ENCODE data around the gene HSH2D.

HSH2D gene

GRCh38 chr19:16200038-16201010 lies 56.8 kb downstream of the HSH2D start:
- DNase-seq (ENCODE audit: low spot score in 2 of 2) = no peak
- peaks cover 38% of the 10 kb centered on the region for H3K4me1 Mint-ChIP-seq
- H3K36me3 Mint-ChIP-seq = peaks cover 17% of the 10 kb centered on the region
- ATAC-seq (ENCODE audit: low read depth) = no peak
- peak overlapping the region; percentile 52 for H3K27ac Mint-ChIP-seq
- no peak overlapping the region for H3K4me3 Mint-ChIP-seq
- H3K27me3 Mint-ChIP-seq = no peaks in the 10 kb centered on the region
- no peaks in the 10 kb centered on the region for H3K9me3 Mint-ChIP-seq

GRCh38 chr19:16201011-16201391 lies 57.5 kb downstream of the HSH2D start:
- peaks cover 17% of the 10 kb centered on the region for H3K36me3 Mint-ChIP-seq
- no peaks in the 10 kb centered on the region for H3K27me3 Mint-ChIP-seq
- peak overlapping the region; percentile 38 for H3K4me3 Mint-ChIP-seq
- H3K27ac Mint-ChIP-seq = peak overlapping the region; percentile 33
- peaks cover 38% of the 10 kb centered on the region for H3K4me1 Mint-ChIP-seq
- no peaks in the 10 kb centered on the region for H3K9me3 Mint-ChIP-seq
- DNase-seq (ENCODE audit: low spot score in 2 of 2) (no peak), ATAC-seq (ENCODE audit: low read depth) (no peak)

GRCh38 chr19:16202320-16203255 lies 59.1 kb downstream of the HSH2D start:
- H3K27ac Mint-ChIP-seq = peak overlapping the region; percentile 43
- no peaks in the 10 kb centered on the region for H3K27me3 Mint-ChIP-seq
- H3K4me1 Mint-ChIP-seq = peaks cover 34% of the 10 kb centered on the region
- peaks cover 20% of the 10 kb centered on the region for H3K36me3 Mint-ChIP-seq
- ATAC-seq (ENCODE audit: low read depth) (no peak), DNase-seq (ENCODE audit: low spot score in 2 of 2) (no peak)
- H3K4me3 Mint-ChIP-seq = peak overlapping the region; percentile 34
- H3K9me3 Mint-ChIP-seq = no peaks in the 10 kb centered on the region

- peaks cover 23% of the 10 kb centered on the region for H3K36me3 Mint-ChIP-seq
- H3K4me3 Mint-ChIP-seq = peak overlapping the region; percentile 34
- no peak for DNase-seq (ENCODE audit: low spot score in 2 of 2)
- H3K9me3 Mint-ChIP-seq = no peaks in the 10 kb centered on the region
- no peaks in the 10 kb centered on the region for H3K27me3 Mint-ChIP-seq
- ATAC-seq (ENCODE audit: low read depth) = no peak
- peak overlapping the region; percentile 22 for H3K27ac Mint-ChIP-seq
- peaks cover 33% of the 10 kb centered on the region for H3K4me1 Mint-ChIP-seq
These were observed 59.9 kb downstream of the HSH2D start for GRCh38 chr19:16203256-16204004.

- peak overlapping the region; percentile 22 for H3K27ac Mint-ChIP-seq
- no peaks in the 10 kb centered on the region for H3K27me3 Mint-ChIP-seq
- H3K4me1 Mint-ChIP-seq = peaks cover 30% of the 10 kb centered on the region
- H3K9me3 Mint-ChIP-seq = no peaks in the 10 kb centered on the region
- H3K36me3 Mint-ChIP-seq = peaks cover 26% of the 10 kb centered on the region
- DNase-seq (ENCODE audit: low spot score in 2 of 2) = no peak
- H3K4me3 Mint-ChIP-seq = no peak overlapping the region
- ATAC-seq (ENCODE audit: low read depth) = no peak
These were observed 60.5 kb downstream of the HSH2D start for GRCh38 chr19:16204005-16204294.

GRCh38 chr19:16205205-16206045 lies 61.9 kb downstream of the HSH2D start:
- Mint-ChIP-seq H3K36me3 (peaks cover 36% of the 10 kb centered on the region), H3K27ac (no peak overlapping the region), H3K27me3 (no peaks in the 10 kb centered on the region), H3K4me3 (no peak overlapping the region), H3K9me3 (no peaks in the 10 kb centered on the region), H3K4me1 (peaks cover 20% of the 10 kb centered on the region)
- DNase-seq (ENCODE audit: low spot score in 2 of 2) (no peak), ATAC-seq (ENCODE audit: low read depth) (no peak)

- Mint-ChIP-seq H3K9me3 (no peaks in the 10 kb centered on the region), H3K4me3 (no peak overlapping the region), H3K27ac (no peak overlapping the region), H3K36me3 (peaks cover 32% of the 10 kb centered on the region), H3K4me1 (peaks cover 14% of the 10 kb centered on the region), H3K27me3 (no peaks in the 10 kb centered on the region)
- ATAC-seq (ENCODE audit: low read depth) = no peak
- DNase-seq (ENCODE audit: low spot score in 2 of 2) = no peak
These were observed 62.6 kb downstream of the HSH2D start for GRCh38 chr19:16206046-16206605.

GRCh38 chr19:16206637-16207036 lies 63.2 kb downstream of the HSH2D start:
- Mint-ChIP-seq H3K9me3 (no peaks in the 10 kb centered on the region), H3K4me1 (peaks cover 13% of the 10 kb centered on the region), H3K36me3 (peaks cover 33% of the 10 kb centered on the region), H3K27ac (peak overlapping the region; percentile 39), H3K4me3 (no peak overlapping the region), H3K27me3 (no peaks in the 10 kb centered on the region)
- no peak for ATAC-seq (ENCODE audit: low read depth)
- DNase-seq (ENCODE audit: low spot score in 2 of 2) = no peak

- H3K4me1 Mint-ChIP-seq = peaks cover 13% of the 10 kb centered on the region
- H3K36me3 Mint-ChIP-seq = peaks cover 36% of the 10 kb centered on the region
These were observed 63.6 kb downstream of the HSH2D start for GRCh38 chr19:16207063-16207462.

GRCh38 chr19:16207490-16208025 lies 64.1 kb downstream of the HSH2D start:
- Mint-ChIP-seq H3K9me3 (no peaks in the 10 kb centered on the region), H3K4me3 (no peak overlapping the region), H3K4me1 (peaks cover 13% of the 10 kb centered on the region), H3K27ac (no peak overlapping the region), H3K36me3 (peaks cover 40% of the 10 kb centered on the region), H3K27me3 (no peaks in the 10 kb centered on the region)
- no peak for DNase-seq (ENCODE audit: low spot score in 2 of 2)
- ATAC-seq (ENCODE audit: low read depth) = no peak

More at GRCh38 chr19:16207063-16207462, 63.6 kb downstream of the HSH2D start:
- ATAC-seq (ENCODE audit: low read depth) (no peak), DNase-seq (ENCODE audit: low spot score in 2 of 2) (no peak)
- H3K27ac Mint-ChIP-seq = peak overlapping the region; percentile 39
- no peak overlapping the region for H3K4me3 Mint-ChIP-seq
- no peaks in the 10 kb centered on the region for H3K9me3 Mint-ChIP-seq
- no peaks in the 10 kb centered on the region for H3K27me3 Mint-ChIP-seq
